HT1080 (cell line): ENCODE measurements around the gene RARB. TPM values are rescaled to one million over a fixed set of nuclear protein-coding genes. Genes with fewer than 3 reads are reported as not detected.
A peak's percentile ranks its signal among the peaks of the same experiment; 100 is the strongest.

Experiments
- DNase-seq: peaks from one replicate; pipeline ENCODE4 v3.0.0-alpha.2; 2015; ENCODE audit warnings: low read depth
- total RNA-seq: library from RNA; depleted of rRNA; stranded (reverse); fragments of >200 nt; shearing (Covaris generic); gene quantifications from 2 replicates; pipeline ENCODE4 v1.2.3, GENCODE V29; 2014

Gene RARB
- total RNA-seq, 1 experiment from 2014 or later = 0.40 TPM

- DNase-seq = no peak
These were observed 75.8 kb downstream of the RARB start for GRCh38 chr3:25503898-25504301.

- DNase-seq = no peak
These were observed 77.5 kb downstream of the RARB start for GRCh38 chr3:25505581-25505980.

- DNase-seq = no peak
These were observed 79.7 kb downstream of the RARB start for GRCh38 chr3:25507811-25508210.

GRCh38 chr3:25508433-25508832 is 80.4 kb downstream of the RARB start:
- DNase-seq = no peak

DNA sequence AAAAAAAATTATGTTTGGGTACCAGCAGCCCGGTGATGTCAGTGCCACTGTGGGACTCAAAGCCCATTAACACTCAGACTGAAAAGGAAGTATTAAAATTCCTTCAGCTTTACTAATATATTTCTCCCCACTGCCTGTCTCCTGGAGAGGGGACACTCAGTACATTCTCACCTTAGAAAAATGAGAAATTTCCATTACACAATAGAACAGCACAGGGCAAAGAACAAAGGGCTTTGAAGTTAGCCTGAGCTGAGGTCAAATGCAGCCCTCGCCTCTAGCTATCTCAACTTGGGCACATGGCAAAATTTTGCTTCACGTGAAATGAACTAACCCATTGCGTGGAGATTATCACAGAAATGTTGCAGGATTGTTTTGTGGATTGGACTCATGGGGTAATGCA is 80.8 kb downstream of the RARB start:
- peak; percentile 84 for DNase-seq

DNA sequence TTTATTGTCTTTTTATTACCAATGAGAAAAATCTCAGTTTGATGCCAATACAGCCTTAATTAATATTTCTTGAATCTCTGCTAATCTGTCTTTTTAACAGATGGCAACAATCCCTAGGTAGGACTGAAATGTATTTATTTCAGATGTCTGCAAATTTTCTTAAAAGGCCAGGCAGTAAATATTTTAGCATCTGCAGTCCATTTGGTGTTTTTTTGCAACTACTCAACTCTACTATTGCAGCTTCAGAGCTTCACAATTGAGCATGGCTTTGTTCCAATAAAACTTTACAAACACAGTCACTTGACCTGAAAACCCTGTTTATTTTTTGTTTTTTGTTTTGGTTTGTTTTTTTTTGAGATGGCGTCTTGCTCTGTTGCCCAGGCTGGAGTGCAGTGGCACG is 82.7 kb downstream of the RARB start:
- DNase-seq = no peak

- DNase-seq = no peak
These were observed 84.1 kb downstream of the RARB start for GRCh38 chr3:25511972-25512721.

DNA sequence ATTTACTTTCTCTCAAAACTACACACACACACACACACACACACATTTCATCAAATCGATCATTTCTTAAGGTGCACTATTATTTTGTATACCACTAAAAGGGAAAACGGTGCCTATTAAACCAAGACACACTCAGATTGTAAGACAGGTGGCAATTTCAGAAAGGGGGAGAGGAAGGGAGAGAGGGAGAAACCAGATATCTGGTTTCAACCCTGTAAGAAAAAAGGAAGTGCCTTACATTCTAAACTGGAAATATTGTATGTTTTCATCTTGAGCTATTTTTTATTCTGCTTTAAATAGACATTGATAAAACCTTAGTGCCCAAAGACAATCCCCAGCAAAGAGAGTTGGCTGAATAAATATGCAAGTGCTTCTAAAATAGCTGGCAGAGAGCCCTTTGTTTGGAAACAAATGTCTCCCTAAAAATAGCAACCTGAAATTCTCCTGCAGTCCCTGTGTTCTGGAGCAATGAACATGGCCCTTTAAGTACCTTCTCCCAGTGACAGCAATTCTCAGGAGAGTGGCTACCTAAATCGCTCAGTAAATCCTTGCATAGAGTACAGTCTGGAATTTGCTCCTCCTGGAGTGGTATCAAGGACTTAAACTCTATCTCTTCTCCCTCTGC is 85.7 kb downstream of the RARB start:
- DNase-seq = no peak

GRCh38 chr3:25515171-25515570 is 87.1 kb downstream of the RARB start:
- DNase-seq = no peak

DNA sequence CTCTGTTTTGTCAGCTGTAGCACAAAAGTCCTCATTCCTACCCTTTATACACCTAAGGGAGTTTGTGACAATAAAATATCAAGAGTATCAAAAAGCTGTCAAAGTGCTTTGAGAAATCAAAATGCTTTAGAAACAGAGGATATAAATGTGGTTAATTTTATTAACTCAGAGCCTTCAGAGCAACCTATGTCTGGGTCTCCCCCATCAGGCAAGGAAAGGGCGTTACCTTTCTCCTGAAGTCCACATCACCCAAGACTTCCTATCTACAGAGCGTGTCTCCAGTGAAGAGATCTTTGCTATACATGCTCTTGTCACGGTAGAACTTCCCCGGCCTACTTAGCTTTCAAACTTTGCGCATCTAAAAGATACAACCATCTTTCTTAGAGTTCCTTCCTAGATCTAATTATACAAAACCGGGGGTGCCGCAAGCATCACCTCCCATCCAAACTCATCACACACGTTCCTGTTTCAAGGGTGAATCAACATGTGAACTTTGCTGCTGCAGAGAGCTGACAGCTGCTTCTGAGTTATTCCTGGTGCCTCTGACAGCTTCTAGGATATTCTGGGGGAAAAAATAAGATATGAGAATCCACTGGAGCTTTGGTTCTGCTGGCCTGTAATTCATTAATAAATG is 93.0 kb downstream of the RARB start:
- DNase-seq = no peak

- DNase-seq = no peak
These were observed 99.3 kb downstream of the RARB start for GRCh38 chr3:25527336-25527735.

DNA sequence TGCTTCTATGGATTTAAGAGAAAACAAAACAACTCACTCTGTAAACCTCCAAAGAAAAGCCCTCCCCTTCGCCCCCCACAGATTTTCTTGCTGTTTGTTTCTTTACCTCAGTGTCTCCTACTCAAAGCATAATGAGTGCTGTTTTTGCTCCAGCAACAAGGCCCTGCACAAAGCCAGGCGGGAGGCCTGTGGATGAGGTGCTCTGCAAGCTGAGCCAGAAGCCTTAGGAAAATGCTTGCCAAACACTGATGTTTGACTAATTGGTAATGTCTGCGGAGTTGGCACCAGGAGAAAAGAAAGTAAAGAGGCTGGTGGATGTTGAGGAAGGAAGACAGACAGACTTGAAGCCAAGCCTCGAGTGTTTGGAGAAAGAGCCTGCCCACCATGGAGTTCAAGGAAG is 99.7 kb downstream of the RARB start:
- DNase-seq = no peak

- DNase-seq = no peak
These were observed 103.9 kb downstream of the RARB start for GRCh38 chr3:25531971-25532370.

- peak; percentile 21 for DNase-seq
These were observed 104.5 kb downstream of the RARB start for GRCh38 chr3:25532431-25533162.

GRCh38 chr3:25533399-25533798 is 105.3 kb downstream of the RARB start:
- DNase-seq = no peak

DNA sequence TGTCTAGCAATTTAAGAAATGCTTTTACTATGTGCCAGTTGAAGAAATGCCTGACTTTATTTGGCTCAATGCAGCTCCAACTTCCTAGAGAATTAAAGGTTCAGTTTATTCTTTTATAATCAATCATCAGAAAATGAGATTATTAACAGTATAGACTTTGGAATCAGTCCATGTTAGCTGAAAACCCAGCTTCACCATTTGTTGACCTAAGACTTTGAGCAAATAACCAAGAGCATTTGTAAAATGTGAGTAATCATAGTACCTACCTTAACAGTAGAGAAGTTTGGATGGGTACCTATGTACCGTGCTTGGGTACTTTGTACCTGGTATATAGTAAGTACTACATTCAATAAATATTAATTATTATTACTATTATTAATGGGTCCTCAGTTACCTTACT is 105.9 kb downstream of the RARB start:
- DNase-seq = no peak

- DNase-seq = no peak
These were observed 108.7 kb downstream of the RARB start for GRCh38 chr3:25536521-25537391.

DNA sequence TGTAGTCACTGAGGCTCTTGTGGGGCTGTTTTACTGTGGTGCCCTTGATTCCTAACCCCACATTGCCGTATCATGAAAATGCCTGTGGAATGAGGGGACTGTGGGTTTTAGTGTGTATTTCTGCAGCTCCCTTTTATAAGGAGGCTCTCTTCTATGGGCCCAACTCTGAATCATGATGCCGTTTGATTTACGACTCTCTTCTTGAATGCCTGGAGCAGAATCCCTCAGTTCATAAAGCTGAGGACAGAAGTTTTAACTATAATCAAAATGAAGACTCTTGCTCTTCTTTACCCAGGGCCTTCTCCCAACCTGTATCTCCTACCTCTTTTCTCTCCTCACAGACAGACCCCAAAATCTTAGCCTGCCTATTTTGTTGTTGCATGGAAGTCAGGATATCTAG is 109.5 kb downstream of the RARB start:
- DNase-seq = no peak

DNA sequence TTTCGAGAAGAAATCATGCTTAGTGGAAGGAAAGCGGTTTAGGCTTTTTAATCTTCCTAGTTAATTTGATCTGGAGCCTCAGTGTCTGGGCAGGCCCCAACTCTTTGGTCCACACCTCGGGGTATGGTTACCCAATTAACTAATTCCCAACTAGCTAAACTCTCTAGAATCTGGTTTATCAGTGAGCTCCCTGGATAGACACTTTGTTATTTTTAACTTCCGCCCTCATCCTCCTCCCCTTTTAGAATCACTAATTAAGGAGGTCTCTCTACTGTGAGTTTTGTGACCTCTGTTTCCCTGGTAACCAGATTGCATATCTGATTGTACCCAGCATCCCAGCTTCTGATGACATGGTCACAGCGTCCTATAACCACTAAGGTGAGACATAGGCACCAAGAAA is 112.2 kb downstream of the RARB start:
- DNase-seq = no peak

- no peak for DNase-seq
These were observed 114.5 kb downstream of the RARB start for GRCh38 chr3:25542492-25543039.

DNA sequence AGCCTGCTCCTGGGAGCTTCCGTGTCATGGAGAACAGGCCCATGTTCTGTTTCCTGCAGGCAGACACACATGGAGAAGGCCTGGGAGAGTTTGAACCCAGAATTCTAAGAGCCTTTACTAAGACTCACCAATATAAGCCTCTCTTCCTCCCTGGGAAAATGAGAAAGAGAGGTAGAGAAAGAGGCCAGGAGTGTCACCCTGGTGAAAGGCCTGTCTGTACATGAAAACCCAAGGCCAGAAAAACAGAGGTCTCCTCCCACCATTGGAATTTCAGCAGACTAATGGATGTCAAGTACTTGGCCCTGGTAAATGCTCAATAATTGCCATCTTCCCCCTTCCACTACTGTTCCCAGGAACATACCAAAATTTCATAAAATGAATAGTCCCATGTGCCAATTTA is 119.0 kb downstream of the RARB start:
- no peak for DNase-seq
